CD14-positive monocyte (primary cell): ENCODE measurements around the gene SCAF4. TPM values are rescaled to one million over a fixed set of nuclear protein-coding genes. Genes with fewer than 3 reads are reported as not detected.

ENCODE experiments used
- DNase-seq, 3 donors: peaks; one replicate each; pipeline ENCODE4 v3.0.0-alpha.2; 2011 to 2022
- H2AFZ ChIP-seq: 2 replicates; pipeline ENCODE4 v1.6.0; 2012; ENCODE audit warnings: mild to moderate bottlenecking, low read depth, low read length, inconsistent platforms; ENCODE audit not compliant: insufficient read depth, poor library complexity, severe bottlenecking
- H3K27ac ChIP-seq, 2 donors: 1 replicate in 1 of 2; 2 replicates in 1 of 2; pipeline ENCODE4 v1.5.1; 2012 to 2013; ENCODE audit warnings: low read length in 2 of 2, control low read depth in 1 of 2, inconsistent platforms in 1 of 2, low read depth in 1 of 2, mild to moderate bottlenecking in 1 of 2
- H3K27me3 ChIP-seq, 2 donors: one replicate each; pipeline versions ENCODE4 v1.6.0 to v1.6.1; 2011 to 2013; ENCODE audit warnings: low read length in 2 of 2; ENCODE audit not compliant: control insufficient read depth in 2 of 2, insufficient read depth in 2 of 2
- H3K36me3 ChIP-seq, 2 donors: replicated peaks in 1 of 2; 1 replicate in 1 of 2; 2 replicates in 1 of 2; pipeline versions ENCODE4 v1.5.1 to v1.6.1; 2012 to 2013; ENCODE audit warnings: low read length in 2 of 2, control low read depth in 1 of 2, inconsistent platforms in 1 of 2, mild to moderate bottlenecking in 1 of 2; ENCODE audit not compliant: insufficient read depth in 2 of 2, control insufficient read depth in 1 of 2
- H3K4me1 ChIP-seq, 2 donors: 1 replicate in 1 of 2; 2 replicates in 1 of 2; pipeline versions ENCODE4 v1.5.1 to v1.6.1; 2012 to 2013; ENCODE audit warnings: low read length in 2 of 2, control low read depth in 1 of 2, inconsistent platforms in 1 of 2, mild to moderate bottlenecking in 1 of 2, moderate library complexity in 1 of 2; ENCODE audit not compliant: insufficient read depth in 2 of 2, control insufficient read depth in 1 of 2
- H3K4me2 ChIP-seq: replicated peaks from 2 replicates; pipeline ENCODE3; 2012; ENCODE audit warnings: low read length, moderate library complexity, mild to moderate bottlenecking; ENCODE audit not compliant: poor library complexity, severe bottlenecking; ENCODE audit errors: extremely low read depth
- H3K4me3 ChIP-seq, 3 experiments: fragments of 200-600 bp in 1 of 3; sonication (generic) in 1 of 3; replicated peaks in 1 of 3; 1 replicate in 2 of 3; 2 replicates in 1 of 3; pipeline ENCODE4 v1.5.1; 2011 to 2013; ENCODE audit warnings: low read length in 3 of 3, mild to moderate bottlenecking in 3 of 3, control low read depth in 2 of 3, low read depth in 2 of 3, inconsistent platforms in 1 of 3, moderate library complexity in 1 of 3
- H3K79me2 ChIP-seq: 2 replicates; pipeline ENCODE4 v1.6.0; 2012; ENCODE audit warnings: mild to moderate bottlenecking, control low read depth, inconsistent platforms, low read length, moderate library complexity; ENCODE audit not compliant: insufficient read depth
- H3K9ac ChIP-seq: 2 replicates; pipeline ENCODE4 v1.6.0; 2017; ENCODE audit warnings: low read length, mild to moderate bottlenecking; ENCODE audit not compliant: insufficient read depth, poor library complexity, severe bottlenecking
- H3K9me3 ChIP-seq, 2 donors: replicated peaks in 1 of 2; 1 replicate in 1 of 2; 2 replicates in 1 of 2; pipeline versions ENCODE4 v1.5.1 to v1.6.1; 2012 to 2013; ENCODE audit warnings: low read length in 2 of 2, control low read depth in 1 of 2; ENCODE audit not compliant: control insufficient read depth in 1 of 2, insufficient read depth in 1 of 2
- H4K20me1 ChIP-seq: 2 replicates; pipeline ENCODE4 v1.6.0; 2012; ENCODE audit warnings: mild to moderate bottlenecking, low read length, control low read depth, moderate library complexity; ENCODE audit not compliant: insufficient read depth
- H3K27ac Mint-ChIP-seq, 7 donors: one replicate each; pipeline ENCODE4 v1.8.0; 2020; ENCODE audit warnings: mild to moderate bottlenecking in 7 of 7, mixed read lengths in 7 of 7, moderate library complexity in 6 of 7, inconsistent platforms in 2 of 7
- H3K27me3 Mint-ChIP-seq, 3 donors: one replicate each; pipeline ENCODE4 v1.8.0; 2021 to 2022; ENCODE audit warnings: low read depth in 3 of 3, mild to moderate bottlenecking in 3 of 3, mixed read lengths in 3 of 3, moderate library complexity in 3 of 3, inconsistent platforms in 1 of 3
- H3K36me3 Mint-ChIP-seq, 2 donors: one replicate each; pipeline ENCODE4 v1.8.0; 2020; ENCODE audit warnings: mixed read lengths in 2 of 2, inconsistent platforms in 1 of 2, mild to moderate bottlenecking in 1 of 2
- H3K4me1 Mint-ChIP-seq: one replicate; pipeline ENCODE4 v1.8.0; 2020; ENCODE audit warnings: mild to moderate bottlenecking, mixed read lengths
- H3K4me3 Mint-ChIP-seq, 2 donors: one replicate each; pipeline ENCODE4 v1.8.0; 2020; ENCODE audit warnings: mild to moderate bottlenecking in 2 of 2, mixed read lengths in 2 of 2, moderate library complexity in 1 of 2
- H3K9me3 Mint-ChIP-seq, 7 donors: one replicate each; pipeline ENCODE4 v1.8.0; 2020 to 2022; ENCODE audit warnings: mixed read lengths in 7 of 7, mild to moderate bottlenecking in 6 of 7, moderate library complexity in 6 of 7, inconsistent platforms in 2 of 7
- whole genome bisulfite sequencing: methylation state at CpG from one replicate; pipeline ENCODE4 v1.1.5; 2013; ENCODE audit warnings: missing lambda C conversion rate; ENCODE audit not compliant: insufficient coverage; 5-methylcytosine and 5-hydroxymethylcytosine counted together
- intact Hi-C, 2 donors: fragments of 100-400 bp; cut with micrococcal nuclease; formaldehyde crosslinking; loops; one replicate each; pipeline versions ENCODE4 v1.15.0 to v1.15.1; 2023
- polyA plus RNA-seq, 3 donors: library from polyadenylated mRNA; depleted of rRNA in 1 of 3; unstranded in 2 of 3; stranded (reverse) in 1 of 3; fragments of 300-500 nt in 2 of 3; fragments of >200 nt in 1 of 3; fragmentation: Illumina TruSeq in 2 of 3; gene quantifications; 1 replicate in 2 of 3; 2 replicates in 1 of 3; pipeline ENCODE4 v1.2.3, GENCODE V29; 2012 to 2021
- TF ChIP-seq, protein P1 (sequence below): fragments of 200-600 bp; IDR thresholded peaks from one replicate; pipeline ENCODE4 v1.8.0; 2022; ENCODE audit warnings: antibody characterized with exemption, mild to moderate bottlenecking

SCAF4 gene
- polyA plus RNA-seq, 3 donors = 4.6 to 28.7 (median 11.3) TPM

- Histone ChIP-seq H2AFZ (no peak overlapping the region), H3K36me3 (no peaks in the 10 kb centered on the region), H3K79me2 (no peaks in the 10 kb centered on the region), H3K9me3 (peaks cover 0 to 8% of the 10 kb centered on the region in 2 donors), H3K4me3 (no peak overlapping the region), H3K27ac (no peak overlapping the region), H4K20me1 (no peaks in the 10 kb centered on the region), H3K4me1 (no peaks in the 10 kb centered on the region), H3K9ac (no peak overlapping the region), H3K27me3 (no peaks in the 10 kb centered on the region), H3K4me2 (no peak overlapping the region)
- DNase-seq = no peak
- intact Hi-C loops = no loop called here
- Mint-ChIP-seq H3K27me3 (peaks cover 1 to 5% (median 3%) of the 10 kb centered on the region in 3 donors), H3K36me3 (no peaks in the 10 kb centered on the region), H3K4me1 (no peaks in the 10 kb centered on the region), H3K9me3 (peaks cover 6 to 16% (median 11%) of the 10 kb centered on the region in 7 donors), H3K4me3 (no peak overlapping the region), H3K27ac (no peak overlapping the region)
- TF ChIP-seq, protein P1, sequence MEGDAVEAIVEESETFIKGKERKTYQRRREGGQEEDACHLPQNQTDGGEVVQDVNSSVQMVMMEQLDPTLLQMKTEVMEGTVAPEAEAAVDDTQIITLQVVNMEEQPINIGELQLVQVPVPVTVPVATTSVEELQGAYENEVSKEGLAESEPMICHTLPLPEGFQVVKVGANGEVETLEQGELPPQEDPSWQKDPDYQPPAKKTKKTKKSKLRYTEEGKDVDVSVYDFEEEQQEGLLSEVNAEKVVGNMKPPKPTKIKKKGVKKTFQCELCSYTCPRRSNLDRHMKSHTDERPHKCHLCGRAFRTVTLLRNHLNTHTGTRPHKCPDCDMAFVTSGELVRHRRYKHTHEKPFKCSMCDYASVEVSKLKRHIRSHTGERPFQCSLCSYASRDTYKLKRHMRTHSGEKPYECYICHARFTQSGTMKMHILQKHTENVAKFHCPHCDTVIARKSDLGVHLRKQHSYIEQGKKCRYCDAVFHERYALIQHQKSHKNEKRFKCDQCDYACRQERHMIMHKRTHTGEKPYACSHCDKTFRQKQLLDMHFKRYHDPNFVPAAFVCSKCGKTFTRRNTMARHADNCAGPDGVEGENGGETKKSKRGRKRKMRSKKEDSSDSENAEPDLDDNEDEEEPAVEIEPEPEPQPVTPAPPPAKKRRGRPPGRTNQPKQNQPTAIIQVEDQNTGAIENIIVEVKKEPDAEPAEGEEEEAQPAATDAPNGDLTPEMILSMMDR = no peak
- WGBS = 100% methylated on average over 5 of the region's 8 CpGs
These were observed 101.8 kb downstream of the SCAF4 start for GRCh38 chr21:31629972-31630711.

DNA sequence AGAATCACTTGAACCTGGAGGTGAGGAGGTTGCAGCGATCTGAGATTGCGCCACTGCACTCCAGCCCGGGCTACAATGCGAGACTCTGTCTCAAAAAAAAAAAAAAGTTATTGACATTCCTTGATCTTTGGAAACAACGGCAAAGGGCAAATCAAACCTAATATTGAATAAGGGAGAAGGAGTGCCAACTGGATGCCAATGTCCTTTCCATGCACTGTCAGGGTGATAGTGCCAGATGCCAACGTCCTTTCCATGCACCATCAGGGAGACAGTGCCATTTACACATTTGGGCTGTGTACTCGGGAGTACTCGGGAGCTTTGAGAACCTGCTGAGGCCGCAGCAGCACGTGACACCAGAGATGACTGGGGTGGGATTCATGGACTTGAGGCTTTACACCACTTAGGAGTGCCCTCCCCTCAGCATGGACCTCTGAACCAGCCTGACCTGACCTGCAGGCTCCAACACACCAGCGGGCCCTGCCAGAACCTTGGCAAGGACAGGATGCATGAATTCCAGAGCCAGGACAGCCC is 106.9 kb downstream of the SCAF4 start:
- Histone ChIP-seq H2AFZ (no peak overlapping the region), H4K20me1 (no peaks in the 10 kb centered on the region), H3K9ac (no peak overlapping the region), H3K4me3 (no peak overlapping the region), H3K9me3 (no peaks in the 10 kb centered on the region), H3K27ac (no peak overlapping the region), H3K4me2 (no peak overlapping the region), H3K4me1 (no peaks in the 10 kb centered on the region), H3K36me3 (no peaks in the 10 kb centered on the region), H3K79me2 (no peaks in the 10 kb centered on the region), H3K27me3 (no peaks in the 10 kb centered on the region)
- H3K9me3 Mint-ChIP-seq = peaks cover 0 to 2% (median 0%) of the 10 kb centered on the region in 7 donors
- peaks cover 6% of the 10 kb centered on the region for H3K4me1 Mint-ChIP-seq
- DNase-seq = no peak
- H3K27me3 Mint-ChIP-seq = peaks cover 2 to 3% (median 3%) of the 10 kb centered on the region in 3 donors
- TF ChIP-seq, protein P1 = no peak
- intact Hi-C loops = no loop called here
- H3K4me3 Mint-ChIP-seq = no peak overlapping the region
- no peaks in the 10 kb centered on the region for H3K36me3 Mint-ChIP-seq
- no peak overlapping the region for H3K27ac Mint-ChIP-seq
- WGBS = 94% methylated on average over 7 of the region's 11 CpGs
